Heart right ventricle (tissue), 16 donors: Measurements from ENCODE around the gene BTBD9. TPM values are rescaled to one million over a fixed set of nuclear protein-coding genes. Genes with fewer than 3 reads are reported as not detected.

Source experiments
- ATAC-seq, 8 donors: fragments of 200-7000 bp; cut with Tn5 transposase; one replicate each; pipeline ENCODE4 v1.9.1; 2020; ENCODE audit warnings: mild to moderate bottlenecking in 8 of 8, moderate library complexity in 8 of 8, moderate number of reproducible peaks in 1 of 8
- DNase-seq, 2 donors: peaks; one replicate each; pipeline ENCODE4 v3.0.0-alpha.2; 2020
- H3K27ac ChIP-seq, 10 donors: fragments of 200-600 bp; sonication (generic) in 2 of 10; one replicate each; pipeline versions ENCODE4 v1.5.0 to v1.8.0; 2020 to 2022; ENCODE audit warnings: mild to moderate bottlenecking in 3 of 10
- H3K27me3 ChIP-seq, 7 donors: fragments of 200-600 bp; one replicate each; pipeline ENCODE4 v1.8.0; 2021 to 2022; ENCODE audit warnings: mild to moderate bottlenecking in 2 of 7
- H3K36me3 ChIP-seq, 9 donors: fragments of 200-600 bp; sonication (generic) in 1 of 9; one replicate each; pipeline versions ENCODE4 v1.5.0 to v1.8.0; 2020 to 2022; ENCODE audit warnings: mild to moderate bottlenecking in 2 of 9
- H3K4me1 ChIP-seq, 9 donors: fragments of 200-600 bp; sonication (generic) in 1 of 9; one replicate each; pipeline versions ENCODE4 v1.5.0 to v1.8.0; 2020 to 2022; ENCODE audit warnings: mild to moderate bottlenecking in 4 of 9
- H3K4me3 ChIP-seq, 10 donors: fragments of 200-600 bp; sonication (generic) in 2 of 10; one replicate each; pipeline versions ENCODE4 v1.5.0 to v1.8.0; 2020 to 2022; ENCODE audit warnings: mild to moderate bottlenecking in 7 of 10, moderate library complexity in 2 of 10
- H3K9me3 ChIP-seq, 11 donors: fragments of 200-600 bp in 10 of 11; sonication (generic) in 2 of 11; one replicate each; pipeline versions ENCODE4 v1.5.0 to v1.8.0; 2013 to 2022; ENCODE audit warnings: mild to moderate bottlenecking in 2 of 11, control low read depth in 1 of 11, moderate library complexity in 1 of 11
- CTCF ChIP-seq, 9 donors: fragments of 200-600 bp; sonication (generic) in 2 of 9; IDR thresholded peaks; one replicate each; pipeline versions ENCODE4 v1.5.0 to v1.8.0; 2021 to 2022; ENCODE audit warnings: antibody characterized with exemption in 9 of 9, mild to moderate bottlenecking in 5 of 9, moderate library complexity in 1 of 9
- WGBS, 2 donors: extraction: QIAGEN DNeasy Blood & Tissue Kit; methylation state at CpG; one replicate each; pipeline ENCODE4 v1.1.7; 2013; ENCODE audit warnings: inconsistent platforms in 1 of 2; 5-methylcytosine and 5-hydroxymethylcytosine counted together
- intact Hi-C, 10 donors: fragments of 100-400 bp; cut with DNase I; formaldehyde crosslinking; loops; one replicate each; pipeline versions ENCODE4 v1.11.1 to v1.14.2; 2022
- polyA plus RNA-seq, 2 donors: library from polyadenylated mRNA; stranded (reverse); fragments of 200-250 nt; gene quantifications; one replicate each; pipeline ENCODE4 v1.2.3, GENCODE V29; 2013
- total RNA-seq, 10 donors: library from RNA; stranded (reverse); fragmentation: NEBNext Ultra II Directional in 3 of 10; extraction: Animal tissue kit (Norgen Biotek cat#: 25700) in 3 of 10; gene quantifications; one replicate each; pipeline versions ENCODE4 v1.2.1 to v1.2.4, GENCODE V29; 2021 to 2023
- donor health status: Arrhythmogenic right ventricular cardiomyopathy.
- donor health status: ischemic (EF 13 %, LVEDD 7.1; RV severe dilation, severe dysfunction).
- donor health status: healthy with polysubstance abuse.
- donor health status: DM: no; HTN: yes; CAD: no.
- donor health status: DM: no; HTN: no; CAD: no.
- donor health status: ischemic (EF 25% LVEDD 6.9; RV normal size, moderate dysfunction).
- donor health status: ischemic (EF 25% LVEDD 5.7; RV mildly dilated, moderate dysfunction).
- donor health status: healthy.
- donor health status: DM: yes; HTN: yes; CAD: no.
- donor health status: Ischemic cardiomyopathy.
- donor health status: ischemic (EF 35%, LVEDD 5.7; RV mildly dilated, moderate dysfunction).
- donor health status: nonischemic (EF 11% LVEDD 7.7; RV severe dilation, severe dysfunction).
- donor health status: DM: yes; HTN: yes; CAD: no.
- donor health status: PGD.
- donor health status: ischemic (EF 29% LVEDD 5.4; RV normal size, mild dysfunction).
- donor health status: nonischemic (EF 23%, LVEDD 6.1; RV moderate dilation, normal function).

BTBD9 gene
- total and polyA plus RNA-seq, 12 donors, result 4.2 to 27.7 (median 18.3) TPM

- TF ChIP-seq CTCF (IDR thresholded peaks at IDR 0.05), result no peak
- Histone ChIP-seq H3K27ac (no peak overlapping the region), H3K4me1 (peaks cover 0 to 5% (median 0%) of the 10 kb centered on the region in 9 donors), H3K36me3 (peaks cover 0 to 3% (median 0%) of the 10 kb centered on the region in 9 donors), H3K9me3 (peaks cover 0 to 5% (median 0%) of the 10 kb centered on the region in 11 donors), H3K27me3 (no peaks in the 10 kb centered on the region), H3K4me3 (no peak overlapping the region)
- no peak for DNase-seq
- intact Hi-C loops, result loop anchor here in 1 of 10 donors (5.0 kb wide), 1 partner anchor 1259 kb away; the partner anchor contains the start of gene DAAM2
- no peak for ATAC-seq
Observed at GRCh38 chr6:38533064-38533463, 106.7 kb downstream of the BTBD9 start.

GRCh38 chr6:38531134-38531533, 108.6 kb downstream of the BTBD9 start:
- WGBS, 2 donors, result 83 to 86% methylated on average over 3 of the region's 3 CpGs
- Histone ChIP-seq H3K27me3 (no peaks in the 10 kb centered on the region), H3K4me3 (no peak overlapping the region), H3K27ac (no peak overlapping the region), H3K36me3 (peaks cover 0 to 9% (median 0%) of the 10 kb centered on the region in 9 donors), H3K9me3 (peaks cover 0 to 12% (median under 1%) of the 10 kb centered on the region in 11 donors), H3K4me1 (peaks cover 0 to 5% (median 0%) of the 10 kb centered on the region in 9 donors)
- ATAC-seq (no peak), DNase-seq (no peak)
- intact Hi-C loops, result loop anchor here in 1 of 10 donors (5.0 kb wide), 1 partner anchor 1261 kb away; the partner anchor contains the start of gene DAAM2
- no peak for TF ChIP-seq CTCF (IDR thresholded peaks at IDR 0.05)

- Histone ChIP-seq H3K27ac (no peak overlapping the region), H3K4me3 (no peak overlapping the region), H3K4me1 (peaks cover 0 to 5% (median 0%) of the 10 kb centered on the region in 9 donors), H3K9me3 (peaks cover 0 to 19% (median 5%) of the 10 kb centered on the region in 11 donors), H3K27me3 (no peaks in the 10 kb centered on the region), H3K36me3 (peaks cover 0 to 19% (median 0%) of the 10 kb centered on the region in 9 donors)
- TF ChIP-seq CTCF (IDR thresholded peaks at IDR 0.05), result no peak
- no peak for DNase-seq
- intact Hi-C loops, result no loop called here
- ATAC-seq, result no peak
- 80 to 97% methylated on average over 5 of the region's 5 CpGs for WGBS, 2 donors
Observed at GRCh38 chr6:38528196-38528965, 111.3 kb downstream of the BTBD9 start.

- no peak for TF ChIP-seq CTCF (IDR thresholded peaks at IDR 0.05)
- no peak for ATAC-seq
- intact Hi-C loops, result no loop called here
Observed at GRCh38 chr6:38527371-38527770, 112.4 kb downstream of the BTBD9 start.

More at GRCh38 chr6:38527371-38527770, 112.4 kb downstream of the BTBD9 start:
- Histone ChIP-seq H3K36me3 (peaks cover 0 to 19% (median 0%) of the 10 kb centered on the region in 9 donors), H3K4me3 (no peak overlapping the region), H3K27ac (no peak overlapping the region), H3K4me1 (peaks cover 0 to 11% (median 0%) of the 10 kb centered on the region in 9 donors), H3K9me3 (peaks cover 0 to 19% (median 5%) of the 10 kb centered on the region in 11 donors), H3K27me3 (no peaks in the 10 kb centered on the region)
- DNase-seq, result no peak
- whole genome bisulfite sequencing, 2 donors, result 96 to 98% methylated on average over 1 of the region's 1 CpG
